ENCODE measurements around the gene STON1. TPM values are rescaled to one million over a fixed set of nuclear protein-coding genes. Genes with fewer than 3 reads are reported as not detected.

Gene STON1
- total RNA-seq, 1 experiment from 2014 or later = 5.5 TPM

DNA sequence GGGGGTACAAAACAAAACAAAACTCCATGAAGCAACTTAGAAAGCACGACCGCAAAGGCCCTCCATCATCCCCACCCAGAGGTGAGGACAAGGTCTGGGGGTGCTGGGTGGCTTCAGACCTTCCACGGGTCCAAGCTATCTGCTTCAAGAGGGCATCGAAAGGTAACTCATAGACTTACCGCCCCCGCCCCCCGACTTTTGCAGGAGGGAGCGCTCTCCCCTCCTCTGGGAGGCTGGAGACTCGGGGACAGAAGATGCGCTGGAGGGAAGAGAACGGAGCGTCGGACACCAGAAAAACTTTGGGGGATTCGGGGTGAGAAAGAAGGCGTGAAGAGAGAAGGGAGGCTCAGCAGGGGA is 300 bp upstream of the STON1 start:
- no peak for DNase-seq
- H2BK20ac ChIP-seq (ENCODE audit: low read depth, low read length, poor library complexity, severe bottlenecking) = no peak overlapping the region
- no peaks in the 10 kb centered on the region; a peak in 1 of 5 replicates for H3K9me3 Mint-ChIP-seq
- no peak overlapping the region for H3K4ac ChIP-seq (ENCODE audit: low read depth, low read length)
- no peak overlapping the region for H2AFZ ChIP-seq (ENCODE audit: low read length)
- H4K91ac ChIP-seq (ENCODE audit: insufficient read length, low read depth, low read length) = no peak overlapping the region
- H4K20me1 ChIP-seq (ENCODE audit: control insufficient read depth, insufficient read depth, insufficient read length) = no peaks in the 10 kb centered on the region
- H3K36me3 Mint-ChIP-seq (ENCODE audit: insufficient read depth in 1 of 3, low read depth in 3 of 3) = peaks cover 0 to 5% (median 0%) of the 10 kb centered on the region in 3 experiments; a peak in 3 of 7 replicates
- H4K5ac ChIP-seq (ENCODE audit: insufficient read length, low read depth, low read length) = no peak overlapping the region
- H3K4me2 ChIP-seq (ENCODE audit: insufficient read depth, insufficient read length, low read length) = peak overlapping the region; percentile 53
- H2BK15ac ChIP-seq (ENCODE audit: low read depth, low read length) = no peak overlapping the region
- H3K79me1 ChIP-seq (ENCODE audit: insufficient read depth, low read depth, low read length, poor library complexity, severe bottlenecking) = no peaks in the 10 kb centered on the region
- H3K27ac Mint-ChIP-seq = peak overlapping the region in 1 of 3 experiments; percentile 87; a peak in 1 of 7 replicates
- no peak overlapping the region for H2BK12ac ChIP-seq (ENCODE audit: insufficient read length, low read depth, low read length)
- H2AK5ac ChIP-seq (ENCODE audit: insufficient read length, low read length) = no peak overlapping the region
- no peaks in the 10 kb centered on the region for H3K79me2 ChIP-seq (ENCODE audit: insufficient read depth, low read length)
- H3T11ph ChIP-seq (ENCODE audit: low read length) = no peak overlapping the region
- peak overlapping the region; percentile 82 to 94 for H3K4me3 Mint-ChIP-seq
- H3K14ac ChIP-seq (ENCODE audit: insufficient read depth, low read length) = peak overlapping the region; percentile 6
- H3K4me1 Mint-ChIP-seq = peaks cover 25 to 27% of the 10 kb centered on the region in 2 experiments
- H2BK5ac ChIP-seq (ENCODE audit: insufficient read length, low read length) = no peak overlapping the region
- no peaks in the 10 kb centered on the region for H3K9me3 ChIP-seq (ENCODE audit: control insufficient read depth, low read depth, low read length)
- H3K27ac ChIP-seq (ENCODE audit: insufficient read length, low read depth, low read length) = no peak overlapping the region
- peaks cover 1% of the 10 kb centered on the region; the same call in 1 of the 2 replicates for H3K27me3 Mint-ChIP-seq (ENCODE audit: low read depth)
- no peak overlapping the region for H3K18ac ChIP-seq (ENCODE audit: insufficient read length, low read depth, low read length)
- peaks cover 6% of the 10 kb centered on the region; the same call in 1 of the 2 replicates for H3K4me1 ChIP-seq (ENCODE audit: insufficient read depth, low read length)
- H3K27me3 ChIP-seq (ENCODE audit: insufficient read depth, low read length) = no peaks in the 10 kb centered on the region
- no peak overlapping the region for H3K9ac ChIP-seq (ENCODE audit: extremely low read depth, insufficient read length, low read length)
- no peak overlapping the region for H4K8ac ChIP-seq (replicated peaks; ENCODE audit: insufficient read length, low read depth, low read length)
- TF ChIP-seq, protein P1, sequence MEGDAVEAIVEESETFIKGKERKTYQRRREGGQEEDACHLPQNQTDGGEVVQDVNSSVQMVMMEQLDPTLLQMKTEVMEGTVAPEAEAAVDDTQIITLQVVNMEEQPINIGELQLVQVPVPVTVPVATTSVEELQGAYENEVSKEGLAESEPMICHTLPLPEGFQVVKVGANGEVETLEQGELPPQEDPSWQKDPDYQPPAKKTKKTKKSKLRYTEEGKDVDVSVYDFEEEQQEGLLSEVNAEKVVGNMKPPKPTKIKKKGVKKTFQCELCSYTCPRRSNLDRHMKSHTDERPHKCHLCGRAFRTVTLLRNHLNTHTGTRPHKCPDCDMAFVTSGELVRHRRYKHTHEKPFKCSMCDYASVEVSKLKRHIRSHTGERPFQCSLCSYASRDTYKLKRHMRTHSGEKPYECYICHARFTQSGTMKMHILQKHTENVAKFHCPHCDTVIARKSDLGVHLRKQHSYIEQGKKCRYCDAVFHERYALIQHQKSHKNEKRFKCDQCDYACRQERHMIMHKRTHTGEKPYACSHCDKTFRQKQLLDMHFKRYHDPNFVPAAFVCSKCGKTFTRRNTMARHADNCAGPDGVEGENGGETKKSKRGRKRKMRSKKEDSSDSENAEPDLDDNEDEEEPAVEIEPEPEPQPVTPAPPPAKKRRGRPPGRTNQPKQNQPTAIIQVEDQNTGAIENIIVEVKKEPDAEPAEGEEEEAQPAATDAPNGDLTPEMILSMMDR (conservative IDR thresholded peaks at IDR 0.05) = no peak
- H3K23ac ChIP-seq (ENCODE audit: insufficient read length, low read depth, low read length) = no peak overlapping the region
- WGBS (ENCODE audit: extremely low coverage, insufficient read length, low lambda C conversion rate) = no CpG with 5 or more reads among the region's 15 CpGs
- peaks cover 10% of the 10 kb centered on the region for H3K23me2 ChIP-seq (ENCODE audit: insufficient read length, low read depth, low read length, poor library complexity, severe bottlenecking)
- H2BK120ac ChIP-seq (ENCODE audit: low read depth, low read length, poor library complexity, severe bottlenecking) = no peak overlapping the region
- H3K56ac ChIP-seq (ENCODE audit: insufficient read length, low read depth, low read length) = no peak overlapping the region

Data from H9 (cell line).